ENCODE data around the gene FZD7.

The FZD7 gene

GRCh38 chr2:202033317-202034248 lies at the start of gene FZD7:
FZD7 (plus strand) TSS chr2:202033855; CDS start chr2:202034648, 793 bp downstream.
- Mint-ChIP-seq H3K27ac (peak within 1 kb of the TSS; percentile 63), H3K4me3 (no peak within 1 kb of the TSS), H3K36me3 (no peaks in the 10 kb centered on the region), H3K4me1 (peaks cover 9% of the 10 kb centered on the region), H3K9me3 (no peaks in the 10 kb centered on the region)
- DNase-seq (ENCODE audit: low spot score in 2 of 2) (peak; percentile 78 to 88), ATAC-seq (peak; percentile 85)

- no peak overlapping the region for H3K4me3 Mint-ChIP-seq
- no peaks in the 10 kb centered on the region for H3K9me3 Mint-ChIP-seq
Measured at GRCh38 chr2:201984333-201984732, 49.3 kb upstream of the FZD7 start.

GRCh38 chr2:201984800-201985525 lies 48.7 kb upstream of the FZD7 start:
- Mint-ChIP-seq H3K9me3 (no peaks in the 10 kb centered on the region), H3K4me3 (no peak overlapping the region), H3K36me3 (no peaks in the 10 kb centered on the region), H3K4me1 (no peaks in the 10 kb centered on the region), H3K27ac (no peak overlapping the region)
- DNase-seq (ENCODE audit: low spot score in 2 of 2): no peak
- ATAC-seq: peak; percentile 36

More at GRCh38 chr2:201984333-201984732, 49.3 kb upstream of the FZD7 start:
- H3K36me3 Mint-ChIP-seq: no peaks in the 10 kb centered on the region
- ATAC-seq: no peak
- no peaks in the 10 kb centered on the region for H3K4me1 Mint-ChIP-seq
- no peak for DNase-seq (ENCODE audit: low spot score in 2 of 2)
- no peak overlapping the region for H3K27ac Mint-ChIP-seq

GRCh38 chr2:201985728-201986462 lies 47.8 kb upstream of the FZD7 start:
- Mint-ChIP-seq H3K4me3 (no peak overlapping the region), H3K27ac (no peak overlapping the region), H3K36me3 (no peaks in the 10 kb centered on the region), H3K9me3 (no peaks in the 10 kb centered on the region), H3K4me1 (no peaks in the 10 kb centered on the region)
- ATAC-seq: no peak
- DNase-seq (ENCODE audit: low spot score in 2 of 2): no peak

GRCh38 chr2:201986463-201986735 lies 47.3 kb upstream of the FZD7 start:
- ATAC-seq (no peak), DNase-seq (ENCODE audit: low spot score in 2 of 2) (no peak)
- H3K9me3 Mint-ChIP-seq: no peaks in the 10 kb centered on the region

GRCh38 chr2:201987426-201987825 lies 46.2 kb upstream of the FZD7 start:
- ATAC-seq (no peak), DNase-seq (ENCODE audit: low spot score in 2 of 2) (no peak)
- Mint-ChIP-seq H3K27ac (no peak overlapping the region), H3K4me3 (no peak overlapping the region), H3K4me1 (no peaks in the 10 kb centered on the region), H3K36me3 (no peaks in the 10 kb centered on the region), H3K9me3 (no peaks in the 10 kb centered on the region)

More at GRCh38 chr2:201986463-201986735, 47.3 kb upstream of the FZD7 start:
- Mint-ChIP-seq H3K27ac (no peak overlapping the region), H3K4me3 (no peak overlapping the region), H3K4me1 (no peaks in the 10 kb centered on the region), H3K36me3 (no peaks in the 10 kb centered on the region)

GRCh38 chr2:201990069-201990468 lies 43.6 kb upstream of the FZD7 start:
- H3K4me1 Mint-ChIP-seq: peaks cover 8% of the 10 kb centered on the region
- H3K27ac Mint-ChIP-seq: no peak overlapping the region
- H3K36me3 Mint-ChIP-seq: no peaks in the 10 kb centered on the region
- no peak for ATAC-seq
- H3K9me3 Mint-ChIP-seq: no peaks in the 10 kb centered on the region
- H3K4me3 Mint-ChIP-seq: no peak overlapping the region
- no peak for DNase-seq (ENCODE audit: low spot score in 2 of 2)

GRCh38 chr2:201992960-201993359 lies 40.7 kb upstream of the FZD7 start:
- ATAC-seq (peak; percentile 31), DNase-seq (ENCODE audit: low spot score in 2 of 2) (no peak)
- Mint-ChIP-seq H3K27ac (no peak overlapping the region), H3K36me3 (no peaks in the 10 kb centered on the region), H3K4me1 (peaks cover 8% of the 10 kb centered on the region), H3K4me3 (no peak overlapping the region), H3K9me3 (no peaks in the 10 kb centered on the region)

GRCh38 chr2:201994973-201995638 lies 38.5 kb upstream of the FZD7 start:
- H3K9me3 Mint-ChIP-seq: no peaks in the 10 kb centered on the region

GRCh38 chr2:201996006-201996405 lies 37.6 kb upstream of the FZD7 start:
- Mint-ChIP-seq H3K4me1 (peaks cover 8% of the 10 kb centered on the region), H3K9me3 (no peaks in the 10 kb centered on the region), H3K27ac (no peak overlapping the region), H3K4me3 (no peak overlapping the region), H3K36me3 (no peaks in the 10 kb centered on the region)
- no peak for ATAC-seq
- DNase-seq (ENCODE audit: low spot score in 2 of 2): no peak

More at GRCh38 chr2:201994973-201995638, 38.5 kb upstream of the FZD7 start:
- ATAC-seq: no peak
- Mint-ChIP-seq H3K4me3 (no peak overlapping the region), H3K4me1 (peaks cover 8% of the 10 kb centered on the region), H3K27ac (no peak overlapping the region), H3K36me3 (no peaks in the 10 kb centered on the region)
- no peak for DNase-seq (ENCODE audit: low spot score in 2 of 2)

GRCh38 chr2:201996679-201997314 lies 36.9 kb upstream of the FZD7 start:
- Mint-ChIP-seq H3K4me1 (peaks cover 8% of the 10 kb centered on the region), H3K9me3 (no peaks in the 10 kb centered on the region), H3K4me3 (no peak overlapping the region), H3K36me3 (no peaks in the 10 kb centered on the region), H3K27ac (no peak overlapping the region)
- ATAC-seq: no peak
- no peak for DNase-seq (ENCODE audit: low spot score in 2 of 2)

GRCh38 chr2:201999279-201999678 lies 34.4 kb upstream of the FZD7 start:
- H3K9me3 Mint-ChIP-seq: no peaks in the 10 kb centered on the region
- no peak overlapping the region for H3K4me3 Mint-ChIP-seq
- no peaks in the 10 kb centered on the region for H3K4me1 Mint-ChIP-seq
- DNase-seq (ENCODE audit: low spot score in 2 of 2) (no peak), ATAC-seq (peak; percentile 26)
- no peak overlapping the region for H3K27ac Mint-ChIP-seq
- no peaks in the 10 kb centered on the region for H3K36me3 Mint-ChIP-seq

GRCh38 chr2:202001826-202002225 lies 31.8 kb upstream of the FZD7 start:
- Mint-ChIP-seq H3K9me3 (no peaks in the 10 kb centered on the region), H3K36me3 (no peaks in the 10 kb centered on the region)

GRCh38 chr2:202002381-202002780 lies 31.3 kb upstream of the FZD7 start:
- H3K36me3 Mint-ChIP-seq: no peaks in the 10 kb centered on the region
- ATAC-seq: no peak
- H3K9me3 Mint-ChIP-seq: no peaks in the 10 kb centered on the region
- no peak for DNase-seq (ENCODE audit: low spot score in 2 of 2)
- H3K4me3 Mint-ChIP-seq: no peak overlapping the region
- H3K4me1 Mint-ChIP-seq: no peaks in the 10 kb centered on the region
- no peak overlapping the region for H3K27ac Mint-ChIP-seq

More at GRCh38 chr2:202001826-202002225, 31.8 kb upstream of the FZD7 start:
- ATAC-seq (no peak), DNase-seq (ENCODE audit: low spot score in 2 of 2) (no peak)
- Mint-ChIP-seq H3K4me3 (no peak overlapping the region), H3K4me1 (no peaks in the 10 kb centered on the region), H3K27ac (no peak overlapping the region)

All from stimulated activated effector memory CD8-positive, alpha-beta T cell treated with anti-CD3 and anti-CD28 coated beads, Interleukin-12 subunit alpha, Interleukin-12 subunit beta, amount 100 ng/mL, for 72 hours (primary cell).